Keratinocyte (primary cell): ENCODE data around the gene CPLX3. TPM values are rescaled to one million over a fixed set of nuclear protein-coding genes. Genes with fewer than 3 reads are reported as not detected.
A peak's percentile ranks its signal among the peaks of the same experiment; 100 is the strongest.

ENCODE experiments used
- DNase-seq: peaks from one replicate; pipeline ENCODE4 v3.0.0-alpha.2; 2011; ENCODE audit warnings: low read depth, missing footprints, low spot score
- FAIRE-seq: peaks from 2 replicates; lab custom pipeline; 2011; peaks lifted over from hg19 to GRCh38; lab: Jason Lieb, UNC
- H2AFZ ChIP-seq: 2 replicates; pipeline ENCODE4 v1.6.0; 2012; ENCODE audit warnings: low read length, control low read depth, inconsistent platforms; ENCODE audit not compliant: control insufficient read depth
- H3K27ac ChIP-seq: 2 replicates; pipeline ENCODE4 v1.5.1; 2011; ENCODE audit warnings: low read length; ENCODE audit not compliant: control insufficient read depth, insufficient read depth
- H3K27me3 ChIP-seq: 3 replicates; pipeline ENCODE4 v1.6.0; 2011; ENCODE audit warnings: low read length; ENCODE audit not compliant: control insufficient read depth, insufficient read depth; ENCODE audit errors: extremely low read depth
- H3K36me3 ChIP-seq, 2 experiments: 2 replicates in 1 of 2; 3 replicates in 1 of 2; pipeline ENCODE4 v1.5.1; 2011; ENCODE audit warnings: low read length in 2 of 2, mild to moderate bottlenecking in 1 of 2; ENCODE audit not compliant: control insufficient read depth in 2 of 2, insufficient read depth in 2 of 2; ENCODE audit errors: extremely low read depth in 1 of 2
- H3K4me1 ChIP-seq: 3 replicates; pipeline ENCODE4 v1.5.1; 2011; ENCODE audit warnings: low read length; ENCODE audit not compliant: control insufficient read depth, insufficient read depth; ENCODE audit errors: extremely low read depth
- H3K4me2 ChIP-seq: 3 replicates; pipeline ENCODE4 v1.6.0; 2011; ENCODE audit warnings: low read depth, low read length; ENCODE audit not compliant: control insufficient read depth, insufficient read depth; ENCODE audit errors: extremely low read depth
- H3K4me3 ChIP-seq, 3 experiments: fragments of 200-600 bp in 1 of 3; sonication (generic) in 1 of 3; 2 replicates in 2 of 3; 3 replicates in 1 of 3; pipeline ENCODE4 v1.5.1; 2011 to 2016; ENCODE audit warnings: low read length in 3 of 3, mild to moderate bottlenecking in 3 of 3, control low read depth in 2 of 3, inconsistent platforms in 1 of 3, low read depth in 1 of 3, mixed read lengths in 1 of 3, mixed run types in 1 of 3, moderate library complexity in 1 of 3; ENCODE audit not compliant: control insufficient read depth in 2 of 3, insufficient read depth in 2 of 3; ENCODE audit errors: extremely low read depth in 1 of 3
- H3K79me2 ChIP-seq: 2 replicates; pipeline ENCODE4 v1.6.0; 2012; ENCODE audit warnings: low read length; ENCODE audit not compliant: control insufficient read depth, insufficient read depth
- H3K9ac ChIP-seq: 3 replicates; pipeline ENCODE4 v1.6.0; 2011; ENCODE audit warnings: low read length; ENCODE audit not compliant: control insufficient read depth, insufficient read depth; ENCODE audit errors: extremely low read depth
- H3K9me1 ChIP-seq: 3 replicates; pipeline ENCODE4 v1.6.0; 2011; ENCODE audit warnings: low read length; ENCODE audit not compliant: control insufficient read depth, insufficient read depth; ENCODE audit errors: extremely low read depth
- H3K9me3 ChIP-seq: 2 replicates; pipeline ENCODE4 v1.5.1; 2012; ENCODE audit warnings: low read depth, low read length; ENCODE audit not compliant: control insufficient read depth
- H4K20me1 ChIP-seq: 3 replicates; pipeline ENCODE4 v1.6.0; 2011; ENCODE audit warnings: low read length; ENCODE audit not compliant: control insufficient read depth, insufficient read depth; ENCODE audit errors: extremely low read depth
- CTCF ChIP-seq, 3 experiments: IDR thresholded peaks in 1 of 3; conservative IDR thresholded peaks in 1 of 3; optimal IDR thresholded peaks in 1 of 3; 2 replicates in 2 of 3; 3 replicates in 1 of 3; pipeline versions ENCODE3 to v1.5.1; 2011; ENCODE audit warnings: low read length in 3 of 3, mild to moderate bottlenecking in 3 of 3, moderate library complexity in 2 of 3, control low read depth in 1 of 3, inconsistent platforms in 1 of 3; ENCODE audit not compliant: insufficient read depth in 2 of 3; ENCODE audit errors: extremely low read depth in 1 of 3
- EZH2 ChIP-seq: IDR thresholded peaks from one replicate; pipeline ENCODE4 v1.6.1; 2012; ENCODE audit warnings: inconsistent platforms, mild to moderate bottlenecking, low read length, moderate library complexity
- dilution Hi-C: fragments of 300-500 bp; cut with MboI; formaldehyde crosslinking; loops from one replicate; pipeline ENCODE4 v1.7.0; 2020; ENCODE audit warnings: low sequenced_read_pairs; ENCODE audit not compliant: extremely low pct_ligation_motif_present
- polyA plus RNA-seq, 5 experiments: library from polyadenylated mRNA; depleted of rRNA in 3 of 5; stranded (reverse) in 3 of 5; stranded (forward) in 1 of 5; unstranded in 1 of 5; fragments of >200 nt; gene quantifications; 1 replicate in 1 of 5; 2 replicates in 3 of 5; 3 replicates in 1 of 5; pipeline versions ENCODE4 v1.2.1 to v1.2.3, GENCODE V29; 2011 to 2012; ENCODE audit warnings: missing spikeins in 2 of 5, low read depth in 1 of 5, low replicate concordance in 1 of 5

Gene CPLX3
- polyA plus RNA-seq, 1 donor (not counting 4 experiments of a cell fraction or from before 2014, with no cell fraction given): not detected

- FAIRE-seq (no peak), DNase-seq (no peak)
- Histone ChIP-seq H3K9me1 (peaks cover 4% of the 10 kb centered on the region), H2AFZ (no peak overlapping the region), H3K36me3 (peaks cover 0 to 1% of the 10 kb centered on the region in 2 experiments), H3K9ac (no peak overlapping the region), H3K79me2 (peaks cover 40% of the 10 kb centered on the region), H3K4me3 (no peak overlapping the region), H3K27ac (peak overlapping the region; percentile 45), H4K20me1 (no peaks in the 10 kb centered on the region), H3K27me3 (no peaks in the 10 kb centered on the region), H3K9me3 (no peaks in the 10 kb centered on the region), H3K4me1 (peaks cover 56% of the 10 kb centered on the region), H3K4me2 (no peak overlapping the region)
- dilution Hi-C loops: no loop called here
- no peak for TF ChIP-seq CTCF (optimal IDR thresholded peaks at IDR 0.05 in 1 of 3, IDR thresholded peaks at IDR 0.05 in 1 of 3, conservative IDR thresholded peaks at IDR 0.05 in 1 of 3; ENCODE audit: extremely low read depth in 1 of 3, insufficient read depth in 2 of 3, low read length in 3 of 3)
- no peak for TF ChIP-seq EZH2
These were observed 37.9 kb downstream of the CPLX3 start for GRCh38 chr15:74864296-74864695.

GRCh38 chr15:74865316-74865715 lies 38.9 kb downstream of the CPLX3 start:
- no peak for DNase-seq
- peaks cover 4% of the 10 kb centered on the region for H3K9me1 ChIP-seq
- H3K4me2 ChIP-seq: peak overlapping the region; percentile 45
- peaks cover 5% of the 10 kb centered on the region for H4K20me1 ChIP-seq
- TF ChIP-seq EZH2: no peak
- H3K36me3 ChIP-seq: peaks cover 0 to 1% of the 10 kb centered on the region in 2 experiments
- dilution Hi-C loops: no loop called here
- FAIRE-seq: no peak
- no peaks in the 10 kb centered on the region for H3K27me3 ChIP-seq
- H3K9me3 ChIP-seq: no peaks in the 10 kb centered on the region
- peaks cover 66% of the 10 kb centered on the region for H3K4me1 ChIP-seq
- peaks cover 46% of the 10 kb centered on the region for H3K79me2 ChIP-seq
- peak overlapping the region; percentile 62 for H3K27ac ChIP-seq
- no peak overlapping the region for H3K4me3 ChIP-seq
- H2AFZ ChIP-seq: no peak overlapping the region
- H3K9ac ChIP-seq: no peak overlapping the region

- H3K27ac ChIP-seq: peak overlapping the region; percentile 62
- peaks cover 74% of the 10 kb centered on the region for H3K4me1 ChIP-seq
- H3K27me3 ChIP-seq: no peaks in the 10 kb centered on the region
- no peaks in the 10 kb centered on the region for H3K9me3 ChIP-seq
- peak overlapping the region; percentile 28 for H3K9ac ChIP-seq
- TF ChIP-seq EZH2 (no peak), CTCF (optimal IDR thresholded peaks at IDR 0.05 in 1 of 3, IDR thresholded peaks at IDR 0.05 in 1 of 3, conservative IDR thresholded peaks at IDR 0.05 in 1 of 3; ENCODE audit: extremely low read depth in 1 of 3, insufficient read depth in 2 of 3, low read length in 3 of 3) (no peak)
- DNase-seq (no peak), FAIRE-seq (no peak)
- H3K4me2 ChIP-seq: peak overlapping the region; percentile 68
- no peak overlapping the region for H2AFZ ChIP-seq
- peaks cover 1 to 3% of the 10 kb centered on the region in 2 experiments for H3K36me3 ChIP-seq
- H3K4me3 ChIP-seq: peak overlapping the region in 1 of 3 experiments; percentile 30
- H4K20me1 ChIP-seq: peaks cover 10% of the 10 kb centered on the region
- dilution Hi-C loops: no loop called here
- H3K79me2 ChIP-seq: peaks cover 50% of the 10 kb centered on the region
- peaks cover 8% of the 10 kb centered on the region for H3K9me1 ChIP-seq
These were observed 39.7 kb downstream of the CPLX3 start for GRCh38 chr15:74866090-74866489.
